Body of pancreas (tissue), 4 donors: Measurements from ENCODE around the gene SLC50A1.

Source experiments
- POLR2A ChIP-seq, 3 donors: fragments of 450-650 bp; IDR thresholded peaks; one replicate each; pipeline ENCODE4 v1.6.1; 2016; ENCODE audit warnings: antibody characterized with exemption in 3 of 3, mild to moderate bottlenecking in 2 of 3
- TF ChIP-seq, protein P1 (sequence below), 7 experiments: fragments of 450-650 bp in 4 of 7; fragments of 200-600 bp in 3 of 7; sonication (generic) in 3 of 7; IDR thresholded peaks; one replicate each; pipeline ENCODE4 v1.5.1; 2016 to 2019; ENCODE audit warnings: antibody characterized with exemption in 7 of 7

DNA sequence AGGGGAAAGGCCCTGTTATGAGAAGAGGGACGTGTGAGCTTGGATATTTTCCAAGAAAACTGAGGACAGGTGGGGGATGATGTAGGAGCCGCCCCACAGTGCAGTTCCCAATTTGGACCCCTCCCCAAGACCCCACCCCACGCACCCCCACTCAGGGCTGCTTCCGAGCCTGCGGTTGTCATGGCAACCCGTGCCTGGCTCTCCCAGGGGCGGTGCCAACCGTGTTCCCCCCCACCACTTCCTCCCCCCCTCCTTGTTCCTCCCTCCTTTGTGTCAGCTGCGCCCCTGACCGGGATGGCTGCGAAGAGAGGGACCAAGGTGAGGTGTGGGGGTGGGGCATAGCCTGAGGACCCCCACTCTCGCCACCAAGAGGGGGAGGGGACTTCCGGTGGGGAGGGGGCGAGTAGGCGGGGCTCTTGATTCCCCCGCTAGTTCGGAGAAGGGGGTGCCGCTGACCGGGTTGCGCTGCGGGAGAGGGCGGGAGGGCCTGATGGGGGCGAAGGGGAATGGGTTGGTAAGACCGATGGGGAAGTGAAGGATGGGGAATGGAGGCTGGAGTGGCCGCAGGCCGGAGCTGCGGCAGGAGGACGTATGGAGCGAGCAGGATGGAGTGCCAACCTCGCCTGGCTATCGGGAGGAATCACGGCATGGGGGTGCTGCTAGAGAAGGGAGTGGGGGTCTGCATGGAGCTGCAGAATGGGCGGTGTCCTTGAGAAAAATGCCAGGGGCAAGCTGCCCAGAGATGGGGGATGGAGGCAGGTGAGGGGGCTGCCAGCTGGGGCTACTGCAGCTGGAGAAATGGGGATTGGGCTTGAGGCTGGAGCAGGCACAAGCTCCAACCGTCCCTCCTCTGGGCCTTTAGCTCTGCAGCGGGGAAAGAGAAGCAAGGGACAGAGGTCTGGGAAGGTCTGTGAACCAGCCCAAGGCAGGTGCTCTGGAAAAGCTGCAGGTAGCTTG is 39.0 kb downstream of the SLC50A1 start:
- TF ChIP-seq, protein P1, sequence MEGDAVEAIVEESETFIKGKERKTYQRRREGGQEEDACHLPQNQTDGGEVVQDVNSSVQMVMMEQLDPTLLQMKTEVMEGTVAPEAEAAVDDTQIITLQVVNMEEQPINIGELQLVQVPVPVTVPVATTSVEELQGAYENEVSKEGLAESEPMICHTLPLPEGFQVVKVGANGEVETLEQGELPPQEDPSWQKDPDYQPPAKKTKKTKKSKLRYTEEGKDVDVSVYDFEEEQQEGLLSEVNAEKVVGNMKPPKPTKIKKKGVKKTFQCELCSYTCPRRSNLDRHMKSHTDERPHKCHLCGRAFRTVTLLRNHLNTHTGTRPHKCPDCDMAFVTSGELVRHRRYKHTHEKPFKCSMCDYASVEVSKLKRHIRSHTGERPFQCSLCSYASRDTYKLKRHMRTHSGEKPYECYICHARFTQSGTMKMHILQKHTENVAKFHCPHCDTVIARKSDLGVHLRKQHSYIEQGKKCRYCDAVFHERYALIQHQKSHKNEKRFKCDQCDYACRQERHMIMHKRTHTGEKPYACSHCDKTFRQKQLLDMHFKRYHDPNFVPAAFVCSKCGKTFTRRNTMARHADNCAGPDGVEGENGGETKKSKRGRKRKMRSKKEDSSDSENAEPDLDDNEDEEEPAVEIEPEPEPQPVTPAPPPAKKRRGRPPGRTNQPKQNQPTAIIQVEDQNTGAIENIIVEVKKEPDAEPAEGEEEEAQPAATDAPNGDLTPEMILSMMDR (IDR thresholded peaks at IDR 0.05) = no peak
- no peak for TF ChIP-seq POLR2A (IDR thresholded peaks at IDR 0.05)
